HG03565 (cell line): ENCODE data around the gene IGSF23.

Experiments used
- ATAC-seq: cut with Tn5 transposase; IDR thresholded peaks from one replicate; pipeline ENCODE4 v1.9.1; 2021; ENCODE audit warnings: mild to moderate bottlenecking, moderate library complexity; ENCODE audit not compliant: unreplicated experiment

IGSF23 gene

DNA sequence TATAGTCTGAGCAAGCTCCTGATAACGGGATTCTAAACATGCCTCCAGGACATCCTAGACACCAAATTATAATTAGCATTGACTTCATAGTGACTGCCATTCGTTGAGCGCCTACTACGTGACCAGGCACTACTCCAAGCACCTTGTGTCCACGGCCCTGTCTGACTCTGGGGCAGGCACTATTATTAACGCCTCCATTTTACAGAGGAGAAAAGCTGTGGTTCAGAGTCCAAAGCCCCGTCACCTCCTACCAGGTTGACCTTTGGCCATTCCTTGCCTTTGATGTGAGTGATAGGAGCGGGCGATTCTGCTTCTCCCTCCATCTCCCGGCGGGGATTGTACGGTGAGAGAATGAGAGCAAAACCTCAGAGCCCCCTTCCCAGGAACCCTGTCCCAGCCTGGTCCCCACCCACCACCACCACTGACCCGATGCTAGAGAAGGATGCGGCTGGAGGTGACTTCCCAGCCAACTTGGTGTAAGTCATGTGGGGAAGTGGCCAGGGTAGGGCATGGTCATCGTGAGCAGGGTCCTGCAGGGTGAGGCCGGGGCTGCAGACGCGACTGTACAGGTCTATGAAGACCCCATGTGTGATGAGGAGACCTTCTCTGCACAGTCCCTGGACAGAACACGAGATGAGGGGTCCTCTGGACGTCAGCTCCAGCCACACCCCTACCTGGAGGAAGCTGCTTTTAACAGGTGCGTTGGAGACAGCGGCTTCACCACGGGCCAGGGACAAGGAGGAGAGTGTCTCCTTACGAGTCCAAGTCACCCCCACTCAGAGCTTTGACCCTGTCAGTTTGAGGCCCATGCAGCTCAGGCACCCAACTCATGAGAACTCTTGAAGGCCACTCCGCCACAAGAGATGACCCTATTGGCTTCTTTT lies at the start of gene IGSF23:
IGSF23 (plus strand) TSS at position 269 of the 884 bp plus-strand sequence; CDS start at position 352, 83 bp downstream.
- ATAC-seq, result no peak

GRCh38 chr19:44566984-44567383 lies 46.4 kb upstream of the IGSF23 start:
- ATAC-seq, result no peak

DNA sequence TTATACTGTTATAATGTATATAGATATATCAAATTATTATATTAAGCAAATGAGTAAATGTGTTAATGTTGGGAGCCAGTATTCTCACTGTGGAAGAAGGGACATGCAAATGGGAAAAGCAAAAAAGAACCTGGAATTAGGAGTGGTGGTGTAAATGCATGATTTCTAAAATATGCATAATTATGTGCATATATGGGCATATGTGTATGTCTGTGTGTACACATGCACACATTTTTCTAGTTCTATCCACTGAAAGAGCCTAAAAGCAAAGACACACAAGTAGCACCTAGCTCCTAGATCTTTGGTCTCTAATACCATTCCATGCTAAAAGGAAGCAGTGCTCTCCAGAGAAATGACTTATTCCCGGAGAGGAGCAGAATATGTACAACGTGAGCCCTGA lies 45.6 kb upstream of the IGSF23 start:
- no peak for ATAC-seq

GRCh38 chr19:44570603-44570983 lies 42.8 kb upstream of the IGSF23 start:
- ATAC-seq, result no peak

DNA sequence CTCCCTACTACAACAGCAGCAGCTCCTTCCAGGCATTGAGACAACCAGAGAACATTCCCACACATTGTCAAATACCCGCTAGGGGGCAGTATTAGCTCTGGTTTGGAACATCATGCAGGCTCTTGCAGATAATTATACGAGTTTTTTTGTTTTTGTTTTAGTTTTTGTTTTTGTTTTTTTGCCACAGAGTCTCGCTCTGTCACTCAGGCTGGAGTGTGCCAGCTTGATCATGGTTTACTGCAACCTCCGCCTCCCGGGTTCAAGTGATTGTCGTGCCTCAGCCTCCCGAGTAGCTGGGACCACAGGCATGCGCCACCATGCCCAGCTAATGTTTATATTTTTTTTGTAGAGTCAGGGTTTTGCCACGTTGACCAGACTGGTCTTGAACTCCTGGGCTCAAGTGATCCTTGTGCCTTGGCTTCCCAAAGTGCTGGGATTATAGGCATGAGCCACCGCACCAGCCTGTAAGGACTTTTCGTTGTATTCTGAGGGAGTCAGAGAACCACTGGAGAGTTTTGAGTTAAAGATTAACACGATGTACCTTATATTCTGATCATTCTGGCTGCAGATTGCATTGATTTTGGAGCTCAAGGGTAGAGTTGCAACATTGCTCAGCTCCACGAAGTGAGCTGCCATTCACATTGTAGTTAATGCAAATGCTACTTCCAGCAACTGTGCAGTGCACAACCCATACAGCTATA lies 42.2 kb upstream of the IGSF23 start:
- ATAC-seq, result no peak

DNA sequence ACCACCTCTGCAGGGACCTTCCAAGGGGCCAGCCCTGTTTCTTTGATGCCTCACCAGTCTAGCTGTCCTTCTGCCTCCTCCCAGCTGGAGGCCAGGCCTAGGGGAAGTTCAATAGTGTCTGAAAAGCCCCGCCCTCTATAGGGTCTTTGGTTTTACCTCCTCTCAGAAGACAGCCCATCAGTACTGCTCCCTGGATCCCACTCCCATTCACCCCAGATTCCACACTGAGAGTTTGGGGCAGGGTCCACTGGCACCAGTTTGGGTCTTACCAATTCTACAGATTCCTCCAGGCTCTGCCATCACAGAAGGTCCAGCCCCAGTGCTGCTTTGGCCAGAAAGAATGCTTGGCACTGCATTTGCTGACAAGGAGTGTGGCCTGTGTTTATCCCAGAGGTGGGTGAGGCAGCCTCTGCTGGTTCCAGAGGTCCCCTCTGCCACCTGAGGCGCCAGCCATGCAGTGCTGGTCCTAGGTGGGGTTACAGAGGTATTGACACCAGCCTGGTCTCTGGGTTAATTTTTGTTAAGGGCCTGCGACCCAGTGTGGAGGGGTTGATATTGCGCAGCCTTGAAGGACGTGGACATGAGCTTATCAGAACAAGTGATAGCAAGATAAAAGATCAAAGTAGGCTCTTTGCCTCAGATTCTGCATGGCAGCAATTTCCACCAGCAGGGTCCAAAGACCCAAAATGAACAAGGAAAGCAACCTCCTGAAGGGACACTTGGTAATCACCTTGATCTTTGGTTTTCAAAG lies 41.4 kb upstream of the IGSF23 start:
- no peak for ATAC-seq

DNA sequence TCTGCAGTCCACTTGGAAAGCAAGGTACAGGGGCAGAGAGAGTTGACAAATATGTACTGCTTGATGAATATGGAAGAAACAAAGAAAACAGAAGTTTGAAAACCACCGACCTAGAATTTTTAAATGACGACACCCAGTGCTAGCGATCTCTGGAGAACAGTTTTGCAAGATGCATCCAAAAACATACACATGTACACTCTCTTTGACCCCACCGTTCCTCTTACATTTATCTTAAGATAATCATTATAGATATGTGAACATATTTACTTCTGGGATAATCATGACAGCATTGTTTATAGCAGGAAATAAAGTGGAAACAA lies 40.8 kb upstream of the IGSF23 start:
- no peak for ATAC-seq

- ATAC-seq, result no peak
Measured at GRCh38 chr19:44573183-44573582, 40.2 kb upstream of the IGSF23 start.

GRCh38 chr19:44573627-44574026 lies 39.7 kb upstream of the IGSF23 start:
- ATAC-seq, result no peak

DNA sequence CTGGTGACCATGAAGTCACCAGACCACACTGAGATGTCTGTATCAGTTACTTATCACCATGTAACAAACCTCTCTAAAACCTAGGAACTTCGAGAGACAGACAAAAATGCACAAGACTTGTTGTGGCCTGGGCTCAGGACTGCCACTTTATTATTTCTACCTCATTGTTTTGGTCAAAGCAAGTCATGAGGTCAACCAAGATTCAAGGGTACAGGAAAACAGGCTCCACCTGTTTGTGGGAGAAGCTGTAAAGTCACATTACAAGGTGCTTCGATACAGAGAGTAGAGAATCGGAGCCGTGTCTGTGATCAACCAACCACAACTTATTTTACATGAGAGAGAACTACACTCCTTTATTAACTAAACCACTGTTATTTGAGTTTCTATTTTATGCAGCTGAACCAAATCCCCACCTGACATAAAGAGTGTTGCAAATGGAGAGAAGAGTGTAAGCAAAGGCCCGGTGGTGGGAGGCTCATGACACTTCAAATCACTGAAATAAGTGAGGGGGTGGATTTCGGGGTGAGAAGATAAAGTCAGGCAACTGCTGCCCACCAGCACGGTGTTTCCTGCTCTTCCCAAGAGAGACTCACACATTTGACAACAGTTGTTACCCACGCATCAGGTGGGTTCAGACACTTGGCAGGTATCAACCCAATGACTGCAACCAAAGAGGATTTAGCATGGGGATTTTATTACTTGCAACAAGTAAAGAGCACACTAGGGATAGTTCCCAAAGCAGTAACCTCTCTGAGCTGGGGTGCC lies 39.0 kb upstream of the IGSF23 start:
- ATAC-seq, result no peak

- ATAC-seq, result no peak
Measured at GRCh38 chr19:44575116-44575700, 38.2 kb upstream of the IGSF23 start.

GRCh38 chr19:44576843-44577565 lies 36.4 kb upstream of the IGSF23 start:
- ATAC-seq, result no peak

GRCh38 chr19:44577566-44577874 lies 35.8 kb upstream of the IGSF23 start:
- ATAC-seq, result no peak

GRCh38 chr19:44579663-44580365 lies 33.5 kb upstream of the IGSF23 start:
- ATAC-seq, result no peak

- ATAC-seq, result no peak
Measured at GRCh38 chr19:44580366-44580895, 32.9 kb upstream of the IGSF23 start.

DNA sequence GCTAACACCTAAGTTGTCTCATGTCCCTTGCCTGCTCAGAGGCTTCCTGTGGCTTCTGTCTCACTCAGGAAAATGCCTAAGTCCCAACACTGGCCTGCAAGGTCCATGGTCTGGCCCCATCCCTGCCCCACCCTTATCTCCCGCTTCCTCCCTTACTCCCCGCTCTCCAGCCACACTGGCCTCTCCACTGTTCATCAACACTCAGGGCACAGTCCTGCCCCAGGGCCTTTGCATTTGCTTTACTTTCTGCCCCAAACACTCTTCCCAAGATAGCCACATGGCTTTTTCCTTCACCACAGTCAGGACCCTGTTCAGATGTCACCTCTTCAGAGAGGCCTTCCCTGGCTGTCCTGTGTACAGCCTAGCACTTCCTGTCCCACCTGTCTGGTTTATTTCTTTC lies 32.1 kb upstream of the IGSF23 start:
- ATAC-seq, result no peak

DNA sequence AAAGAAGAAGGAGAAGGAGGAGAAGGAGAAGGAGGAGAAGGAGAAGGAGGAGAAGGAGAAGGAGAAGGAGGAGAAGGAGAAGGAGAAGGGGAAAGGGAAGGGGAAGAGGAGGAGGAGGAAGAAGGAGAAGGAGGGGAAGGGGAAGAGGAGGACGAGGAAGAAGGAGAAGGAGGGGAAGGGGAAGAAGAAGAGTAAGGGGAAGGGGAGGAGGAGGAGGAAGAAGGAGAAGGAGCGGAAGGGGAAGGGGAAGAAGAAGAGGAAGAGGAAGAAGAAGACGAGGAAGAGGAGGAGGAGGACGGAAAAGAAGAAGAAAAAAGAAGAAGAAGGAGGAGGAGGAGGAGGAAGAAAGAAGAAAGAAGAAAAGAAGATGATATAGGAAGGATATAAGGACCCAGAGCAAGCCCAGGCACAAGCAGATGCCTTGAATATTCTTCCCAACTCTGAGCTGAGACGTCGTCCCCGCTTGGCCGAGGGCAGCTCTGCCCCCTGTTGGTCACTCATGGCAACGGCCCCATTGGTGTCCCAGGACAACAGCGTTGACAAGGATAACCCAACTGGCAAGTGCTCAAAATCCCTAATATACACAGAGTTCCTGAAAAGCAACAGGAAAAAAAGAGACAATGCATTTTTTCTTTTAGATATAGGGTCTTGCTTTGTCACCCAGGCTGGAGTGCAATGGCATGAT lies 30.6 kb upstream of the IGSF23 start:
- no peak for ATAC-seq

GRCh38 chr19:44585371-44586133 lies 27.8 kb upstream of the IGSF23 start:
- no peak for ATAC-seq
